Measurements from ENCODE around the gene HELZ.

DNA sequence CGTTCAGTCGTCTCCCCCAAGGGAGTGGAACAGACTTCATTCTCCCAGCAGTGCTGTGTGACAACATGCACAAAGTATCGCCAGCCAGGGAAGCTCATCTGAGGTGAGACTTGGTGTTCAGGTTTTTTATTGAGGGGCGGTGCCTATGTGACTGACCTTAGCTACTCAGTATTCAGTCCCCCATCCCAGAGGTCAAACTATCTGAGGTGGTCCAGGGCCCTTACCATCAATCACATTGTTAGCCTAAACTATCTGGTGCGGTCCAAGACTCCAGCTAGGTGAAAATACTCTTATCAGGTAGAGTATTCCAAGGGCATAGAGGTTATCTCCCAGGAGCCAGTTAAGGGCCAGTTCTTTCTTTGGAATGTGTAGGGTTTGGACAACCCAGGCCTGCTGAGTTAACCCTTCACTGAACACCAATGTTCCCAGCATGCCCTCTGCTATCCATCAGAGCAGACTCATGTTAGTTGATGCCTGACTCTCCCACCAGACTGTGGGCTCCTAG, 206.1 kb downstream of the HELZ start:
- TF ChIP-seq POLR2AphosphoS5 (IDR thresholded peaks at IDR 0.05; ENCODE audit: low read depth, low read length) (no peak), POLR2A (IDR thresholded peaks at IDR 0.05; ENCODE audit: low read depth, low read length) (no peak), TAF1 (IDR thresholded peaks at IDR 0.05; ENCODE audit: borderline replicate concordance, low read depth, low read length) (no peak)

Data from GM12892 (cell line).